NCI-H1105 (cell line): ENCODE results near the gene APOL2.
A peak's percentile ranks its signal among the peaks of the same experiment; 100 is the strongest.
"Not testable (repeated sequence)": the region's sequence is repeated elsewhere in the genome, so short reads cannot be mapped to it uniquely, and the experiment has no call there.

ENCODE experiments used
- DNase-seq: peaks from one replicate; lab custom pipeline; 2025; lab: John Stamatoyannopoulos, UW

Gene APOL2

GRCh38 chr22:36197514-36198146 is 41.7 kb downstream of the APOL2 start:
- DNase-seq: no peak

GRCh38 chr22:36197065-36197440 is 42.3 kb downstream of the APOL2 start:
- no peak for DNase-seq

GRCh38 chr22:36196254-36197064 is 42.9 kb downstream of the APOL2 start:
- no peak for DNase-seq

GRCh38 chr22:36194971-36195370 is 44.4 kb downstream of the APOL2 start:
- no peak for DNase-seq

GRCh38 chr22:36194385-36194784 is 44.9 kb downstream of the APOL2 start:
- DNase-seq: no peak

- DNase-seq: no peak
Measured at GRCh38 chr22:36193577-36193976, 45.8 kb downstream of the APOL2 start.

GRCh38 chr22:36193171-36193570 is 46.2 kb downstream of the APOL2 start:
- no peak for DNase-seq

- no peak for DNase-seq
Measured at GRCh38 chr22:36192542-36192941, 46.8 kb downstream of the APOL2 start.

- DNase-seq: no peak
Measured at GRCh38 chr22:36191106-36191836, 48.1 kb downstream of the APOL2 start.

- not testable (repeated sequence) for DNase-seq
Measured at GRCh38 chr22:36187862-36188261, 51.5 kb downstream of the APOL2 start.

GRCh38 chr22:36185828-36186624 is 53.3 kb downstream of the APOL2 start:
- DNase-seq: no peak

GRCh38 chr22:36184433-36185025 is 54.8 kb downstream of the APOL2 start:
- DNase-seq: no peak

GRCh38 chr22:36183446-36183845 is 55.9 kb downstream of the APOL2 start:
- DNase-seq: no peak

GRCh38 chr22:36182857-36183256 is 56.5 kb downstream of the APOL2 start:
- DNase-seq: no peak

- no peak for DNase-seq
Measured at GRCh38 chr22:36182056-36182455, 57.3 kb downstream of the APOL2 start.

- no peak for DNase-seq
Measured at GRCh38 chr22:36180928-36181327, 58.4 kb downstream of the APOL2 start.

GRCh38 chr22:36180038-36180880 is 59.1 kb downstream of the APOL2 start:
- peak; percentile 30 for DNase-seq

- DNase-seq: no peak
Measured at GRCh38 chr22:36177160-36177559, 62.2 kb downstream of the APOL2 start.
